Superior temporal gyrus (tissue), 1 donor: ENCODE measurements around the gene GIPC1.

Experiments used
- DNase-seq: peaks from one replicate; pipeline ENCODE4 v3.0.0-alpha.2; 2016; ENCODE audit errors: extremely low spot score

GIPC1 gene

GRCh38 chr19:14435320-14436050 is 60.4 kb downstream of the GIPC1 start:
- no peak for DNase-seq

- DNase-seq = no peak
Observed at GRCh38 chr19:14434543-14435319, 61.2 kb downstream of the GIPC1 start.

- DNase-seq = no peak
Observed at GRCh38 chr19:14433554-14434501, 62.1 kb downstream of the GIPC1 start.

GRCh38 chr19:14432791-14433553 is 63.0 kb downstream of the GIPC1 start, which contains the start of gene PKN1:
Gene PKN1 (plus strand): TSS chr19:14433306. CDS start chr19:14433522, 216 bp downstream.
- no peak for DNase-seq

GRCh38 chr19:14430712-14431111 is 65.2 kb downstream of the GIPC1 start:
- no peak for DNase-seq

GRCh38 chr19:14428882-14429416 is 67.0 kb downstream of the GIPC1 start:
- DNase-seq = no peak
